Large intestine (tissue), 3 donors: ENCODE measurements around the gene SLC22A23. TPM values are rescaled to one million over a fixed set of nuclear protein-coding genes. Genes with fewer than 3 reads are reported as not detected.
"Not testable (repeated sequence)": the region's sequence is repeated elsewhere in the genome, so short reads cannot be mapped to it uniquely, and the experiment has no call there.

Experiments used
- DNase-seq, 2 donors: peaks; one replicate each; pipeline versions ENCODE4 v3.0.0 to v3.0.0-alpha.2; 2013
- H3K27ac ChIP-seq: one replicate; pipeline ENCODE4 v1.5.1; 2013; ENCODE audit warnings: low read length
- H3K27me3 ChIP-seq: 2 replicates; pipeline ENCODE4 v1.6.1; 2013; ENCODE audit warnings: low read length; ENCODE audit not compliant: control insufficient read depth, insufficient read depth
- H3K36me3 ChIP-seq: 2 replicates; pipeline ENCODE4 v1.6.1; 2013; ENCODE audit warnings: low read length; ENCODE audit not compliant: control insufficient read depth, insufficient read depth
- H3K4me1 ChIP-seq: one replicate; pipeline ENCODE4 v1.6.1; 2013; ENCODE audit warnings: low read length; ENCODE audit not compliant: control insufficient read depth, insufficient read depth
- H3K4me3 ChIP-seq: one replicate; pipeline ENCODE4 v1.5.1; 2013; ENCODE audit warnings: low read length
- H3K9me3 ChIP-seq: one replicate; pipeline ENCODE4 v1.6.1; 2013; ENCODE audit warnings: mild to moderate bottlenecking, low read depth, low read length, moderate library complexity; ENCODE audit not compliant: control insufficient read depth
- WGBS: methylation state at CpG from one replicate; pipeline ENCODE4 v1.1.5; 2013; ENCODE audit warnings: low lambda C conversion rate; ENCODE audit not compliant: insufficient coverage; 5-methylcytosine and 5-hydroxymethylcytosine counted together
- polyA plus RNA-seq: library from polyadenylated mRNA; unstranded; fragments of 120-200 nt; gene quantifications from one replicate; pipeline ENCODE4 v1.2.1, GENCODE V29; 2013

Gene SLC22A23
- polyA plus RNA-seq, 1 donor, result 34.7 TPM

DNA sequence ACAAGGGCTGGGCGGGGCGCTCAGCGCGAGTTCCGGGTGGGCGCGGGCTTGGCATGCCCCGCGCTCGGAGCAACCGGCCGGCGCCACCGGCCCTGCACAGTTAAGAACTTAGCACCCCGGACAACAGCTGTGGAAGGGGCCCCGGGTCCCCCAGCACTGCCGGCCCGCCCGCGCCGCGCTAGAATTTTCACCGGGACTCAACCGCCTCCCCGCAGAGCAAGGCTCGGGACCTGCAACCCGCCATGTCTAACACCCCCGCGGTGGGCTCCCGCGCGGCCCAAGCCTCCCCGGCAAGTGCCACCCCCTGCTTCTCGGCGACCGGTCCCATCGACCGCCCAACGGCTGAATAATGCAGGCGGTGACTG is 203.3 kb downstream of the SLC22A23 start:
- H3K27me3 ChIP-seq, result peaks cover 9% of the 10 kb centered on the region
- H3K36me3 ChIP-seq, result no peaks in the 10 kb centered on the region
- no CpG with 5 or more reads among the region's 40 CpGs for WGBS
- H3K4me3 ChIP-seq, result no peak overlapping the region
- peaks cover 4% of the 10 kb centered on the region for H3K9me3 ChIP-seq
- no peak overlapping the region for H3K27ac ChIP-seq
- DNase-seq, result no peak
- H3K4me1 ChIP-seq, result peaks cover 3% of the 10 kb centered on the region

DNA sequence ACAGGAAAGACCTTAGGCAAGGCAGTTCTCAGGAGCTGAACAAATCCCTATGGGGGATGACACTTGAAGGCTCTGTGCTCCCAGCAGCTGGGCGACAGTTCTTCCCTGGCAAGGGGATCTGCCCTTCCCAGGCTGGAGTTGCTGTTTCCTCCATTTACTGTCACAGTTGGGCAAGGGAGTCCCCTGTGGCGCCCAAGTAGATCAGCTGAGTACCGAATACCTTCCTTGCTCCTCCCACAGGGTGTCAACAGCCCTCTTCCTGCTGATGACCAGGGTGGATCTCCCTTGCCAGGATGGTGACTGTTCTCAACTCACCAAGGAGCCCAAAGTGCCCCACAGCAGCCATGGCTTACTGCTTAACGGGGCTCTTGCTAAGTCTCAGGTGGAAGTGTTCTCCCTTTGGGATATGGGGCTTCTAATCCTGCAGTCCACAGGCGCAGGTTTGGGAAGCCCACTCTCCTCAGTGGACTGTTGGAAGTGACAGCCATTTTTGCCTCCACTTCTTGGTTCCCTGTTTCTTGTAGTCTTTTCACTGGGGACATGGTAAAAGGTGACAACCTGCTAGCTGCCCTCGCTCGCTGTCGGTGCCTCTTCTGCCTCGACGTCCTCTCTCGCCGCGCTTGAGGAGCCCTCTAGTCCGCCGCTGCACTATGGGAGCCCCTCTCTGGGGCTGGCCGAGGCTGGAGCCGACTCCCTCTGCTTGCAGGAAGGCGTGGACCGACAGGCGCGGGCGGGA is 203.8 kb downstream of the SLC22A23 start:
- Histone ChIP-seq H3K27ac (no peak overlapping the region), H3K9me3 (peaks cover 4% of the 10 kb centered on the region), H3K27me3 (peaks cover 11% of the 10 kb centered on the region), H3K4me3 (no peak overlapping the region), H3K4me1 (peaks cover 8% of the 10 kb centered on the region), H3K36me3 (no peaks in the 10 kb centered on the region)
- WGBS, result no CpG with 5 or more reads among the region's 22 CpGs
- DNase-seq, result no peak

DNA sequence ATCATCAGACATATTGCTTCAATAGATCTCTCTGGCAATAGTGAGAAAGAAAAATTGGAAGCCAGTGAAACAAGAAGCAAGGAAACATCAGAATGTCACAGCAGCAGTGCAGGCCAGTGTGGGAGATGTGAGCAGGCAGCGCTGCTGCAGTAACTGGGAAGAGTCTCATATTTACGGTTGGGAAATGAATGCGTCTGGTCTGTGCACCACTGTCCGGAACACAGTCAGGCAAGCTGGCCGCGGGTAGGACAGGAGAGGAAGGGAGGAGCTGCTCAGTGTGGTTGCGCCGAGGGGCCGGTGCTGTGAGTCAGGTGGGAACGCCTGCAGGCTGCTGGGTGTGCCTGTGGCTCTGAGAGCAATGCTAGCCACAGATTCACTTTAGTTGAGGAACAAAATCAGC is 204.5 kb downstream of the SLC22A23 start:
- no peak overlapping the region for H3K4me3 ChIP-seq
- H3K9me3 ChIP-seq, result peaks cover 4% of the 10 kb centered on the region
- H3K27ac ChIP-seq, result no peak overlapping the region
- no peaks in the 10 kb centered on the region for H3K36me3 ChIP-seq
- DNase-seq, result no peak
- peaks cover 13% of the 10 kb centered on the region for H3K4me1 ChIP-seq
- no CpG with 5 or more reads among the region's 10 CpGs for WGBS
- peaks cover 11% of the 10 kb centered on the region for H3K27me3 ChIP-seq

DNA sequence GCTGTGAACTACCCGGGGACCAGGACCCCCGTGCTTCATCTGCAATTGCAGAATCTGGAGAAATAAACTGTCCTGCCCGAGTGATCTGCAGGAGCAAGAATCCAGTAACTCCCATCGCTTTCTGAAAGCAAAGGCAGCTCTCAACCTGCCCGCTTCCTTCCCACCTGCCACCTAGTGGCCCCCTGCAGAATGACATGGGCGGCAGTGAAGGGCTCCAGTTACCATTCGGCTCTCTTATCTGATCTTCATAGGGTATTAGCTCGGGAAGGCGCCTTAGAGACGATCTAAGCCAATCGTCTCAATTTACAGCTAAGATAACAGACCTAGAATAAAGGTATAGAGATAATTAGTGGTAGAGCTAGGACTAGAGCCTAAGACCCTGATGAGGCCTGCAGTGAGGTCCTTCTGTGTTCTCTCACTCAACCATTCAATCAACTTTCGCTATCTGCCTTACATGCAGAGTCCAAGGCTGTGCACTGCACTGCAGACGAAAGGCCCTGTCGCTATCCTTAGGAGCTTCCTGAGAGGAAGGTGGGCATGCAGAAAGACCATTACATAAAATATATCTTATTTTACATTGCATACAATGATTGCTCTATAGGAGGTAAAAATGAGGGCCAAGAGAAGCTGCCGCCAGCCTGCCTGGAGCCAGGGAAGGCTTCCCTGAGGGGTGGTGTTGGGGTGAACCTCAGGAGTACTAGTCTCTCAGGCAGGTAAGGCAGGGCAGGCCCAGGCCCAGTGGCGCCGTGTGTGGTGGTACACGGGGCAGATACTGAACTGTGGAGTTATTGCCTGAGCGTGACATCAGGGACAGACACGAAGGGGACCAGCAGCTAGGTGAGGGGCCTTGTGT is 205.2 kb downstream of the SLC22A23 start:
- H3K27ac ChIP-seq, result no peak overlapping the region
- H3K27me3 ChIP-seq, result peaks cover 9% of the 10 kb centered on the region
- no peak overlapping the region for H3K4me3 ChIP-seq
- H3K9me3 ChIP-seq, result peaks cover 4% of the 10 kb centered on the region
- peak; percentile 83 to 85 for DNase-seq
- WGBS, result no CpG with 5 or more reads among the region's 20 CpGs
- H3K36me3 ChIP-seq, result no peaks in the 10 kb centered on the region
- peaks cover 13% of the 10 kb centered on the region for H3K4me1 ChIP-seq

DNA sequence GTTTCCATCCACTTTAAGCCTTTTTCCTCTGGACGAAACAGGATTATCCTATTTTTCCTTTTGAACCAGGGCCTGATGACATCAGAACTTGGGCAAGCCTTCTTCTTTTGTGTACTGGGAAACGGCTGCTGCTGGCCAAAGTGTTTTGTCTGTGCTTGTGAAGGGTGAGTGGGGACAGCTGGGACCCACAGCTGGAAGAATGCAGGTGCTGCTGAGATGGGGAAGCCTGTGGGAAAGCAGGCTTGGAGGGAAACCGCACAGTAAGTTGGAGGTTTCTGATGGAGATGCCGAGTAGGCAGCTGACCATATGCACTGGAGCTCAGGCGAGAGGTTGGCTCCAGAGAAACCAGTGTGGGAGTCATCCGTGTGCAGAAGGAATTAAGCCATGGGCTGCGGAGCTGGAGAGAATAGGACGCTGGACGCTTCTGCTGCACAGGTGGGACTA is 206.6 kb downstream of the SLC22A23 start:
- Histone ChIP-seq H3K9me3 (peaks cover 4% of the 10 kb centered on the region), H3K4me3 (no peak overlapping the region), H3K27me3 (peaks cover 3% of the 10 kb centered on the region), H3K36me3 (no peaks in the 10 kb centered on the region), H3K27ac (no peak overlapping the region), H3K4me1 (peaks cover 13% of the 10 kb centered on the region)
- no CpG with 5 or more reads among the region's 9 CpGs for WGBS
- peak in 1 of 2 donors; percentile 28 for DNase-seq

DNA sequence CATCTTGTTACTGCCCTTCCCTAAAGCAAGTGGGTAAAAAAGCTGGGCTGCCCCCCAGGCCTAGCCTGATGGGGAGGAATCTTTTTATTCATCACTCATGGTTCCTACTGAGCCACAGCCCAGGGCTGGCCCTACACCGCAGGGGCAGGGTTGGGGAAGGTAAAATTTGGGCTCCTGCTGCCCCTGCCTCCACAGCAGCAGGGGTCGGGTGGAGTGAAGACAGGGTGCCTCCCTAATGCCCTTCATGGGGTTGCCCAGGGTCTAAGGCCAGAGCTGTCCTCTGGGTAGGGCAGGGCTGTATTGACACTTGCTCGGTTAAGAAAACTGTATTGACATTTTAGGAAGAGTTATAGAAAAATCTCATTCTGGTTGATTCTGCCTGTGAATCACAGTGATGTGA is 207.0 kb downstream of the SLC22A23 start:
- H3K27ac ChIP-seq, result no peak overlapping the region
- no peak overlapping the region for H3K4me3 ChIP-seq
- whole genome bisulfite sequencing, result no CpG with 5 or more reads among the region's 3 CpGs
- H3K27me3 ChIP-seq, result peaks cover 3% of the 10 kb centered on the region
- peaks cover 13% of the 10 kb centered on the region for H3K4me1 ChIP-seq
- DNase-seq, result no peak
- peaks cover 4% of the 10 kb centered on the region for H3K9me3 ChIP-seq
- no peaks in the 10 kb centered on the region for H3K36me3 ChIP-seq

DNA sequence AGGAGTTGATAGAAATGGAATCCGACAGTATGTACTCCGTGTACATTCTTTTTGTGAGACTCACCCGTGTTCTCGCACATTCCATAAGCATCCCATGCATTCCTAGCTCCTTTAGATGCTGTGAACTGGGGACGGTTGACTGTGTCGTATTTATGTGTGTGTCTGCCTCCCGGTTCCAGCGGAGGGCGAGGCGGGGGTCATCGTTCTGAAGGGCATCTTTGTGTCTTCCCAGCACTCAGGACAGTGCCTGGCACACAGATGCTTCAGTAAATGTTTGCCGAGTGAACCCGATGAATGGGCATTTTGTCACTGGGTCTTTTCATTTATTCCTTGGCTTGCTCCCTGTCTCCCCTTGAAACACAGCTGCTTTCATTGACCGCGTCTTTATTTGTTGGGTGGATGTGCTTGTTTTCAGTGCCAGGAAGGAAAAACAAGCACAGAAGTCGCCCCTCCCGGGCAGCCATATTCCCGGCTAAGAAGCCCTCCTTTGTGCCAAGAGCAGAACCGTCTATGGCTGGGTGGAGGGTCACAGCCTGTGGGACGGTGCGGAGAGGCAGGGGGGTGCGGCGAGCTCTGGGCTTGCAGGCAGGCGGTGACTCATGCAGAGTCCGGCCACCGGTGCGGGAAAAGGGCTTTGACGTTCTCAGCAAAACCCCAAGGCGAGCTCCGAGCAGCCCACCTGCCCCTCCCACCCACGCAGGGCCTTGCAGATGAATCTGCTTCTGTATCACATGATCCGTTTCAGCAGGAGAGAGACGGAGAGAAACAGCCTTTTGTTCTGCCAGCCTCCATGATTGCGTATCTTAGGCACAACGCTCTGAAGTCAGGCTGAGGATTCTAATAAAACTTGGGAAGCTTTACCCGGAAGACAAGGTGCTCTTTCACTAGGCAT is 209.3 kb downstream of the SLC22A23 start:
- peaks cover 13% of the 10 kb centered on the region for H3K4me1 ChIP-seq
- H3K4me3 ChIP-seq, result peak overlapping the region; percentile 42
- peaks cover 9% of the 10 kb centered on the region for H3K27me3 ChIP-seq
- H3K36me3 ChIP-seq, result no peaks in the 10 kb centered on the region
- peak in 1 of 2 donors; percentile 76 for DNase-seq
- H3K9me3 ChIP-seq, result no peaks in the 10 kb centered on the region
- H3K27ac ChIP-seq, result peak overlapping the region; percentile 40
- no CpG with 5 or more reads among the region's 36 CpGs for WGBS

DNA sequence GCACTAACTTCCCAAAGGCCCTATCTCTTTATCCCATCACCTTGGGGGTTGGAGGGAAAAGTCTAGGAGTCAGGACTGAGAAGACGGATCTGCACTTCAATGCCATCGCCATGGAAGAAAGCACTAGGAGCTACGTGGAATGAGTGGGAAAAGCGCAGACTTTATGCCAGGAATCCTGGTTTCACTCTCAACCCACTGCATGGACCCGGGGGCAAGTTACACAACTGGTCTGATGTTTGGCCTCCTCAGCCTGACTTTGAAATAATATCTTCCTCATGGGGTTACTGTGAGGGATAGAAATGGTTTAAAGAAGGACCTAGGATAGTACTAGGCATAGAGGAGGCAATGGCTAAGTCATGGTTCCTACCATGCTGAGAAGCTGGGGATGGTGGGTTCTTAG is 211.6 kb downstream of the SLC22A23 start:
- no peaks in the 10 kb centered on the region for H3K9me3 ChIP-seq
- H3K4me3 ChIP-seq, result no peak overlapping the region
- peaks cover 9% of the 10 kb centered on the region for H3K27me3 ChIP-seq
- peaks cover 10% of the 10 kb centered on the region for H3K4me1 ChIP-seq
- DNase-seq, result peak in 1 of 2 donors; percentile 62
- no peaks in the 10 kb centered on the region for H3K36me3 ChIP-seq
- WGBS, result no CpG with 5 or more reads among the region's 5 CpGs
- no peak overlapping the region for H3K27ac ChIP-seq

DNA sequence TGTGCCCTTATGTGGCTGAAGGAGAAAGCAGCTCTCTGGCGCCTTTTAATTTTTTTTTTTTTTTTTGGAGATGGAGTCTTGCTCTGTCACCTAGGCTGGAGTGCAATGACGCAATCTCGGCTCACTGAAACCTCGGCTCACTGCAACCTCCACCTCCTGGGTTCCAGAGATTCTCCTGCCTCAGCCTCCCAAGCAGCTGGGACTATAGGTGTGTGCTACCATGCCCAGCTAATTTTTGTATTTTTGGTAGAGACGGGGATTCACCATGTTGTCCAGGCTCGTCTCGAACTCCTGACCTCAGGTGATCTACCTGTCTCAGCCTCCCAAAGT is 212.1 kb downstream of the SLC22A23 start:
- not testable (repeated sequence) for H3K4me1 ChIP-seq, H3K36me3 ChIP-seq, H3K27ac ChIP-seq, H3K4me3 ChIP-seq, H3K27me3 ChIP-seq, H3K9me3 ChIP-seq, DNase-seq
- no CpG with 5 or more reads among the region's 7 CpGs for WGBS
